ENCODE results near the gene CADM2.

- TF ChIP-seq, protein P1, sequence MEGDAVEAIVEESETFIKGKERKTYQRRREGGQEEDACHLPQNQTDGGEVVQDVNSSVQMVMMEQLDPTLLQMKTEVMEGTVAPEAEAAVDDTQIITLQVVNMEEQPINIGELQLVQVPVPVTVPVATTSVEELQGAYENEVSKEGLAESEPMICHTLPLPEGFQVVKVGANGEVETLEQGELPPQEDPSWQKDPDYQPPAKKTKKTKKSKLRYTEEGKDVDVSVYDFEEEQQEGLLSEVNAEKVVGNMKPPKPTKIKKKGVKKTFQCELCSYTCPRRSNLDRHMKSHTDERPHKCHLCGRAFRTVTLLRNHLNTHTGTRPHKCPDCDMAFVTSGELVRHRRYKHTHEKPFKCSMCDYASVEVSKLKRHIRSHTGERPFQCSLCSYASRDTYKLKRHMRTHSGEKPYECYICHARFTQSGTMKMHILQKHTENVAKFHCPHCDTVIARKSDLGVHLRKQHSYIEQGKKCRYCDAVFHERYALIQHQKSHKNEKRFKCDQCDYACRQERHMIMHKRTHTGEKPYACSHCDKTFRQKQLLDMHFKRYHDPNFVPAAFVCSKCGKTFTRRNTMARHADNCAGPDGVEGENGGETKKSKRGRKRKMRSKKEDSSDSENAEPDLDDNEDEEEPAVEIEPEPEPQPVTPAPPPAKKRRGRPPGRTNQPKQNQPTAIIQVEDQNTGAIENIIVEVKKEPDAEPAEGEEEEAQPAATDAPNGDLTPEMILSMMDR (IDR thresholded peaks at IDR 0.05; ENCODE audit: extremely low read depth in 1 of 2, insufficient read depth in 1 of 2, low read depth in 1 of 2, low read length in 2 of 2): no peak
- TF ChIP-seq POLR2A (IDR thresholded peaks at IDR 0.05; ENCODE audit: low read depth, low read length): no peak
- TF ChIP-seq POLR2AphosphoS5 (IDR thresholded peaks at IDR 0.05; ENCODE audit: insufficient read depth, low read depth, low read length): no peak
- no peak for TF ChIP-seq EZH2 (IDR thresholded peaks at IDR 0.05; ENCODE audit: borderline replicate concordance, low read depth, low read length, severe bottlenecking)
- TF ChIP-seq, protein P2, sequence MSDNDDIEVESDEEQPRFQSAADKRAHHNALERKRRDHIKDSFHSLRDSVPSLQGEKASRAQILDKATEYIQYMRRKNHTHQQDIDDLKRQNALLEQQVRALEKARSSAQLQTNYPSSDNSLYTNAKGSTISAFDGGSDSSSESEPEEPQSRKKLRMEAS (IDR thresholded peaks at IDR 0.05; ENCODE audit: insufficient read depth, insufficient read length): no peak
- TF ChIP-seq MYC (IDR thresholded peaks at IDR 0.05; ENCODE audit: low read depth, low read length): no peak
- no peak for TF ChIP-seq FOS (IDR thresholded peaks at IDR 0.05; ENCODE audit: borderline replicate concordance, insufficient read depth, low read length)
- no peak for TF ChIP-seq JUN (IDR thresholded peaks at IDR 0.05; ENCODE audit: borderline replicate concordance, insufficient read depth, insufficient read length, low read depth)
- TF ChIP-seq GATA2 (IDR thresholded peaks at IDR 0.05; ENCODE audit: insufficient read depth, insufficient read length, low read depth, low read length): no peak
These were observed 931.3 kb downstream of the CADM2 start for GRCh38 chr3:85890043-85890555.
